T-helper 2 cell treated with Interferon-gamma antibody and Interleukin-4, amounts not matched to agents 5 μg/mL and 100 μg/mL, for 36 hours (primary cell): Measurements from ENCODE around the gene SAMD10.

Source experiments
- DNase-seq: peaks from one replicate; pipeline ENCODE4 v3.0.0; 2021; ENCODE audit warnings: low spot score
- H3K27ac Mint-ChIP-seq: one replicate; pipeline ENCODE4 v1.8.0; 2021; ENCODE audit warnings: mild to moderate bottlenecking, mixed read lengths
- H3K27me3 Mint-ChIP-seq: one replicate; pipeline ENCODE4 v1.8.0; 2021; ENCODE audit warnings: low read depth, mixed read lengths
- H3K36me3 Mint-ChIP-seq: one replicate; pipeline ENCODE4 v1.8.0; 2021; ENCODE audit warnings: low read depth, mixed read lengths
- H3K4me1 Mint-ChIP-seq: one replicate; pipeline ENCODE4 v1.8.0; 2021; ENCODE audit warnings: low read depth, mixed read lengths
- H3K4me3 Mint-ChIP-seq: one replicate; pipeline ENCODE4 v1.8.0; 2022; ENCODE audit warnings: mild to moderate bottlenecking, moderate library complexity, mixed read lengths
- H3K9me3 Mint-ChIP-seq: one replicate; pipeline ENCODE4 v1.8.0; 2021; ENCODE audit warnings: mixed read lengths

SAMD10 gene

GRCh38 chr20:63947638-63948456 lies 31.6 kb downstream of the SAMD10 start:
- Mint-ChIP-seq H3K4me1 (peaks cover 19% of the 10 kb centered on the region), H3K9me3 (no peaks in the 10 kb centered on the region), H3K36me3 (peaks cover 14% of the 10 kb centered on the region), H3K27me3 (no peaks in the 10 kb centered on the region), H3K4me3 (peak overlapping the region; percentile 84), H3K27ac (peak overlapping the region; percentile 92)
- no peak for DNase-seq

- Mint-ChIP-seq H3K27ac (peak overlapping the region; percentile 85), H3K27me3 (no peaks in the 10 kb centered on the region), H3K36me3 (peaks cover 14% of the 10 kb centered on the region), H3K9me3 (no peaks in the 10 kb centered on the region), H3K4me1 (peaks cover 23% of the 10 kb centered on the region), H3K4me3 (peak overlapping the region; percentile 33)
- DNase-seq = no peak
Observed at GRCh38 chr20:63946986-63947637, 32.3 kb downstream of the SAMD10 start.

GRCh38 chr20:63945921-63946920 lies 33.2 kb downstream of the SAMD10 start:
- H3K4me3 Mint-ChIP-seq = no peak overlapping the region

GRCh38 chr20:63945031-63945658 lies 34.3 kb downstream of the SAMD10 start:
- no peaks in the 10 kb centered on the region for H3K27me3 Mint-ChIP-seq
- no peak overlapping the region for H3K4me3 Mint-ChIP-seq
- no peak overlapping the region for H3K27ac Mint-ChIP-seq
- H3K9me3 Mint-ChIP-seq = no peaks in the 10 kb centered on the region
- H3K4me1 Mint-ChIP-seq = peaks cover 27% of the 10 kb centered on the region
- peaks cover 17% of the 10 kb centered on the region for H3K36me3 Mint-ChIP-seq
- no peak for DNase-seq

More at GRCh38 chr20:63945921-63946920, 33.2 kb downstream of the SAMD10 start:
- H3K27ac Mint-ChIP-seq = peak overlapping the region; percentile 85
- no peaks in the 10 kb centered on the region for H3K27me3 Mint-ChIP-seq
- H3K4me1 Mint-ChIP-seq = peaks cover 26% of the 10 kb centered on the region
- DNase-seq = no peak
- peaks cover 17% of the 10 kb centered on the region for H3K36me3 Mint-ChIP-seq
- no peaks in the 10 kb centered on the region for H3K9me3 Mint-ChIP-seq

GRCh38 chr20:63944078-63944941 lies 35.1 kb downstream of the SAMD10 start:
- no peak overlapping the region for H3K4me3 Mint-ChIP-seq
- DNase-seq = no peak
- H3K27ac Mint-ChIP-seq = no peak overlapping the region
- H3K36me3 Mint-ChIP-seq = peaks cover 17% of the 10 kb centered on the region
- H3K27me3 Mint-ChIP-seq = no peaks in the 10 kb centered on the region
- H3K4me1 Mint-ChIP-seq = peaks cover 27% of the 10 kb centered on the region
- no peaks in the 10 kb centered on the region for H3K9me3 Mint-ChIP-seq

- no peak overlapping the region for H3K27ac Mint-ChIP-seq
- H3K4me3 Mint-ChIP-seq = no peak overlapping the region
- no peaks in the 10 kb centered on the region for H3K9me3 Mint-ChIP-seq
- no peaks in the 10 kb centered on the region for H3K27me3 Mint-ChIP-seq
- peaks cover 16% of the 10 kb centered on the region for H3K36me3 Mint-ChIP-seq
- peaks cover 22% of the 10 kb centered on the region for H3K4me1 Mint-ChIP-seq
- no peak for DNase-seq
Observed at GRCh38 chr20:63943808-63944077, 35.7 kb downstream of the SAMD10 start.

GRCh38 chr20:63942969-63943807 lies 36.3 kb downstream of the SAMD10 start:
- Mint-ChIP-seq H3K4me3 (no peak overlapping the region), H3K9me3 (no peaks in the 10 kb centered on the region), H3K4me1 (peaks cover 18% of the 10 kb centered on the region), H3K27me3 (no peaks in the 10 kb centered on the region), H3K36me3 (peaks cover 14% of the 10 kb centered on the region), H3K27ac (peak overlapping the region; percentile 49)
- no peak for DNase-seq

- Mint-ChIP-seq H3K9me3 (no peaks in the 10 kb centered on the region), H3K27ac (peak overlapping the region; percentile 86), H3K4me1 (peaks cover 11% of the 10 kb centered on the region), H3K4me3 (peak overlapping the region; percentile 70), H3K36me3 (peaks cover 18% of the 10 kb centered on the region), H3K27me3 (no peaks in the 10 kb centered on the region)
- peak; percentile 37 for DNase-seq
Observed at GRCh38 chr20:63942250-63942951, 37.0 kb downstream of the SAMD10 start.

- Mint-ChIP-seq H3K27me3 (no peaks in the 10 kb centered on the region), H3K4me1 (peaks cover 9% of the 10 kb centered on the region), H3K27ac (peak overlapping the region; percentile 95), H3K36me3 (peaks cover 18% of the 10 kb centered on the region), H3K4me3 (peak overlapping the region; percentile 67), H3K9me3 (no peaks in the 10 kb centered on the region)
- peak; percentile 70 for DNase-seq
Observed at GRCh38 chr20:63941282-63942081, 38.0 kb downstream of the SAMD10 start.

- peak overlapping the region; percentile 33 for H3K4me3 Mint-ChIP-seq
- H3K4me1 Mint-ChIP-seq = peaks cover 9% of the 10 kb centered on the region
- H3K36me3 Mint-ChIP-seq = peaks cover 23% of the 10 kb centered on the region
- H3K9me3 Mint-ChIP-seq = no peaks in the 10 kb centered on the region
- H3K27ac Mint-ChIP-seq = peak overlapping the region; percentile 39
- H3K27me3 Mint-ChIP-seq = no peaks in the 10 kb centered on the region
- DNase-seq = no peak
Observed at GRCh38 chr20:63940472-63941266, 38.8 kb downstream of the SAMD10 start.
